Ovary (tissue), 9 donors: ENCODE results near the gene CABLES1. TPM values are rescaled to one million over a fixed set of nuclear protein-coding genes. Genes with fewer than 3 reads are reported as not detected.

Experiments
- DNase-seq, 5 donors: peaks; one replicate each; pipeline ENCODE4 v3.0.0-alpha.2; 2019 to 2020
- H3K27ac ChIP-seq, 2 donors: fragments of 200-600 bp; one replicate each; pipeline versions ENCODE4 v1.5.1 to v1.8.0; 2019 to 2022
- H3K27me3 ChIP-seq: fragments of 200-600 bp; one replicate; pipeline ENCODE4 v1.8.0; 2022
- H3K36me3 ChIP-seq: fragments of 200-600 bp; sonication (generic); one replicate; pipeline ENCODE4 v1.5.1; 2019
- H3K4me1 ChIP-seq: one replicate; pipeline ENCODE4 v1.8.1; 2013; ENCODE audit warnings: mild to moderate bottlenecking, moderate library complexity; ENCODE audit not compliant: insufficient read depth
- H3K4me3 ChIP-seq: fragments of 200-600 bp; sonication (generic); one replicate; pipeline ENCODE4 v1.5.1; 2017
- H3K9me3 ChIP-seq, 2 donors: fragments of 200-600 bp in 1 of 2; sonication (generic) in 1 of 2; one replicate each; pipeline versions ENCODE4 v1.5.1 to v1.8.1; 2013 to 2019; ENCODE audit warnings: mild to moderate bottlenecking in 1 of 2, moderate library complexity in 1 of 2
- CTCF ChIP-seq, 3 donors: fragments of 450-650 bp in 2 of 3; fragments of 200-600 bp in 1 of 3; IDR thresholded peaks; one replicate each; pipeline versions ENCODE4 v1.5.1 to v1.8.0; 2016 to 2022; ENCODE audit warnings: antibody characterized with exemption in 3 of 3, mild to moderate bottlenecking in 1 of 3
- EP300 ChIP-seq: sonication (generic); formaldehyde crosslinking; IDR thresholded peaks from one replicate; pipeline ENCODE4 v1.6.1; 2017; ENCODE audit warnings: antibody characterized with exemption
- POLR2A ChIP-seq: fragments of 450-650 bp; IDR thresholded peaks from one replicate; pipeline ENCODE4 v1.6.1; 2017; ENCODE audit warnings: antibody characterized with exemption, mild to moderate bottlenecking, moderate library complexity
- WGBS, 3 donors: extraction: QIAGEN DNeasy Blood & Tissue Kit in 1 of 3; methylation state at CpG; one replicate each; pipeline versions ENCODE4 v1.1.5 to v1.1.7; 2013 to 2017; 5-methylcytosine and 5-hydroxymethylcytosine counted together
- intact Hi-C, 4 donors: fragments of 100-400 bp; cut with DNase I; formaldehyde crosslinking; loops; one replicate each; pipeline versions ENCODE4 v1.11.0 to v1.15.1; 2022 to 2023
- polyA plus RNA-seq, 2 donors: library from polyadenylated mRNA; stranded (reverse); fragments of 200-250 nt in 1 of 2; fragments of 350-450 nt in 1 of 2; fragmentation: Illumina TruSeq in 1 of 2; extraction: RNeasy Lipid Tissue Mini Kit (QIAGEN cat#74804) in 1 of 2; gene quantifications; one replicate each; pipeline ENCODE4 v1.2.3, GENCODE V29; 2013 to 2014
- total RNA-seq, 7 donors: library from RNA; depleted of rRNA in 2 of 7; stranded (reverse); fragments of >200 nt in 2 of 7; fragmentation: NEBNext Ultra II Directional in 3 of 7; extraction: Animal tissue kit (Norgen Biotek cat#: 25700) in 3 of 7; gene quantifications; one replicate each; pipeline versions ENCODE4 v1.1.0 to v1.2.4, GENCODE V29; 2016 to 2023
- donor health status: DM: no; HTN: no; CAD: no; lungs with moderate emphysema.
- donor health status: DM: no; HTN: no; CAD: no.
- donor health status: Bipolar disorder and iron deficiency.
- donor health status: DM: yes; HTN: yes; CAD: no.
- donor health status: DM: no; HTN: no; CAD: no.
- donor health status: DM: yes; HTN: yes; CAD: no.

CABLES1 gene
- total and polyA plus RNA-seq, 9 donors, result 2.6 to 8.9 (median 5.3) TPM

- WGBS, 3 donors, result 61 to 69% (median 66%) methylated on average over 20 of the region's 20 CpGs
- TF ChIP-seq POLR2A (no peak), EP300 (peak; percentile 24)
- Histone ChIP-seq H3K4me3 (no peak overlapping the region), H3K4me1 (peaks cover 14% of the 10 kb centered on the region), H3K27ac (no peak overlapping the region), H3K27me3 (no peaks in the 10 kb centered on the region), H3K9me3 (no peaks in the 10 kb centered on the region), H3K36me3 (no peaks in the 10 kb centered on the region)
- DNase-seq, result peak in 2 of 5 donors; percentile 29 to 44
- intact Hi-C loops, result no loop called here
Measured at GRCh38 chr18:23231340-23232021, 96.2 kb downstream of the CABLES1 start.

DNA sequence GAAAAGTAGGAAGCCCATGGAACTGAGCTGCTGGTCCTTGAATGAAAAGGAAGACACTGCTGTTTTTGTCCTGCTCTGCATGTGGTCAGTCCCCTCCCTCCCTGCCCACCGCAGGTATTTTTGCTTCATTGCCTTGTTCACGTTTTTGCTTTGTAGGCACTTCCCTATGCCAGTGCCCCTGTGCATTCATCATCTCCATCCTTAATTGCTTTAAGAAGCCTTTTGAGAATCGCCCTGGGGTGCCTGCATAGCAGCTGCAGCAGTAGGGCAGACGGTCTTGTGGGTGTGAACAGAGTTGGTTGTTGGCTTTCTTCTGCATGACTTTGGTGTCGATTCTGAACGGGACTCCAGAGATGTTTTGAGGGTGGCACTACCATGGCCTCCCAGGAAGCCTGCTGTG is 97.0 kb downstream of the CABLES1 start:
- Histone ChIP-seq H3K27ac (no peak overlapping the region), H3K9me3 (no peaks in the 10 kb centered on the region), H3K36me3 (no peaks in the 10 kb centered on the region), H3K27me3 (no peaks in the 10 kb centered on the region), H3K4me3 (no peak overlapping the region), H3K4me1 (peaks cover 12% of the 10 kb centered on the region)
- TF ChIP-seq POLR2A, result no peak
- no peak for TF ChIP-seq CTCF (IDR thresholded peaks at IDR 0.05)
- TF ChIP-seq EP300, result no peak
- 88 to 95% (median 93%) methylated on average over 6 of the region's 6 CpGs for WGBS, 3 donors
- DNase-seq, result no peak
- intact Hi-C loops, result no loop called here

- H3K9me3 ChIP-seq, result no peaks in the 10 kb centered on the region
- H3K4me3 ChIP-seq, result no peak overlapping the region
- peaks cover 12% of the 10 kb centered on the region for H3K4me1 ChIP-seq
- H3K36me3 ChIP-seq, result no peaks in the 10 kb centered on the region
- H3K27ac ChIP-seq, result no peak overlapping the region
- DNase-seq, result no peak
- intact Hi-C loops, result no loop called here
- 87 to 94% (median 87%) methylated on average over 5 of the region's 5 CpGs for WGBS, 3 donors
- no peak for TF ChIP-seq CTCF (IDR thresholded peaks at IDR 0.05)
- TF ChIP-seq POLR2A, result no peak
- TF ChIP-seq EP300, result no peak
- H3K27me3 ChIP-seq, result no peaks in the 10 kb centered on the region
Measured at GRCh38 chr18:23234619-23235018, 99.3 kb downstream of the CABLES1 start.

DNA sequence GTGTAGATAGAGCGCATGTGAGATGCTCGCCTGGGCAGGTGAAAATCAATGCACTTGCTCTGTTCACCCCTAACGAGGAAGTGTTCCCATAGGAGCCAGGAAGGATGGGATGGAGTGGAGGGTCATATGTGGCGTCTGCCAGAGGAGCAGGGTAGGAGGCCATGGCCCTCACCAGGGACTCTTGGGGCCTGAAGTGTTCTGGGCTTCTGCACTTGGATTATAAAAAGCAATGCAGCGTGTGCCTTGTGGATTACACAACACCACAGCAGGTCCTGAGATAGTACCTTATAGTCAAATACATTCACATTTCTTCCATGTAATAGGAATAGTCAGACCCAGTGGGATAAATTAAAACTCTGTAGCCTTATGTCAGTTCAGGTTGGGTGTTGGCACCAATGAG is 100.1 kb downstream of the CABLES1 start:
- intact Hi-C loops, result no loop called here
- 89 to 97% (median 97%) methylated on average over 5 of the region's 5 CpGs for WGBS, 3 donors
- Histone ChIP-seq H3K4me1 (peaks cover 11% of the 10 kb centered on the region), H3K9me3 (no peaks in the 10 kb centered on the region), H3K36me3 (no peaks in the 10 kb centered on the region), H3K4me3 (no peak overlapping the region), H3K27me3 (no peaks in the 10 kb centered on the region), H3K27ac (no peak overlapping the region)
- DNase-seq, result no peak
- TF ChIP-seq POLR2A (no peak), EP300 (no peak), CTCF (IDR thresholded peaks at IDR 0.05) (no peak)

- 80 to 91% (median 88%) methylated on average over 11 of the region's 11 CpGs for WGBS, 3 donors
Measured at GRCh38 chr18:23235860-23236259, 100.6 kb downstream of the CABLES1 start.

More at GRCh38 chr18:23235860-23236259, 100.6 kb downstream of the CABLES1 start:
- DNase-seq, result no peak
- no peaks in the 10 kb centered on the region for H3K27me3 ChIP-seq
- intact Hi-C loops, result no loop called here
- H3K4me3 ChIP-seq, result no peak overlapping the region
- no peak overlapping the region for H3K27ac ChIP-seq
- no peaks in the 10 kb centered on the region for H3K36me3 ChIP-seq
- TF ChIP-seq CTCF (IDR thresholded peaks at IDR 0.05), result no peak
- peaks cover 11% of the 10 kb centered on the region for H3K4me1 ChIP-seq
- no peaks in the 10 kb centered on the region for H3K9me3 ChIP-seq
